ENCODE data around the gene NANOG. TPM values are rescaled to one million over a fixed set of nuclear protein-coding genes. Genes with fewer than 3 reads are reported as not detected.
"Not testable (repeated sequence)": the region's sequence is repeated elsewhere in the genome, so short reads cannot be mapped to it uniquely, and the experiment has no call there.

NANOG gene
- 0.82 TPM in 1 of 2 replicates, not detected in the other for total RNA-seq

GRCh38 chr12:7788884-7789528, at the start of gene NANOG:
Gene NANOG (plus strand): TSS chr12:7789402. CDS start chr12:7789615, 213 bp downstream.
- not testable (repeated sequence) for DNase-seq (ENCODE audit: extremely low read depth, low read depth, low spot score)

- DNase-seq (ENCODE audit: extremely low read depth, low read depth, low spot score), result no peak
These were observed 42.0 kb upstream of the NANOG start, which contains the start of gene CLEC4C for GRCh38 chr12:7747246-7747645. Gene CLEC4C (minus strand): TSS chr12:7747375. CDS start chr12:7747348, 27 bp downstream.

GRCh38 chr12:7748852-7749251, 40.4 kb upstream of the NANOG start:
- DNase-seq (ENCODE audit: extremely low read depth, low read depth, low spot score), result no peak

- no peak for DNase-seq (ENCODE audit: extremely low read depth, low read depth, low spot score)
These were observed 39.8 kb upstream of the NANOG start for GRCh38 chr12:7749442-7749841.

- DNase-seq (ENCODE audit: extremely low read depth, low read depth, low spot score), result no peak
These were observed 38.9 kb upstream of the NANOG start for GRCh38 chr12:7750350-7750749.

GRCh38 chr12:7751394-7751793, 37.8 kb upstream of the NANOG start:
- DNase-seq (ENCODE audit: extremely low read depth, low read depth, low spot score), result no peak

GRCh38 chr12:7751941-7752922, 37.0 kb upstream of the NANOG start:
- DNase-seq (ENCODE audit: extremely low read depth, low read depth, low spot score), result not testable (repeated sequence)

GRCh38 chr12:7755668-7756067, 33.5 kb upstream of the NANOG start:
- not testable (repeated sequence) for DNase-seq (ENCODE audit: extremely low read depth, low read depth, low spot score)

- DNase-seq (ENCODE audit: extremely low read depth, low read depth, low spot score), result no peak
These were observed 32.2 kb upstream of the NANOG start for GRCh38 chr12:7756993-7757392.

- no peak for DNase-seq (ENCODE audit: extremely low read depth, low read depth, low spot score)
These were observed 30.4 kb upstream of the NANOG start for GRCh38 chr12:7758766-7759140.

GRCh38 chr12:7769999-7770398, 19.2 kb upstream of the NANOG start:
- no peak for DNase-seq (ENCODE audit: extremely low read depth, low read depth, low spot score)

GRCh38 chr12:7781274-7781673, 7.9 kb upstream of the NANOG start:
- no peak for DNase-seq (ENCODE audit: extremely low read depth, low read depth, low spot score)

- no peak for DNase-seq (ENCODE audit: extremely low read depth, low read depth, low spot score)
These were observed 7.1 kb upstream of the NANOG start for GRCh38 chr12:7782055-7782454.

GRCh38 chr12:7783433-7783832, 5.8 kb upstream of the NANOG start:
- DNase-seq (ENCODE audit: extremely low read depth, low read depth, low spot score), result not testable (repeated sequence)

- no peak for DNase-seq (ENCODE audit: extremely low read depth, low read depth, low spot score)
These were observed 4.5 kb upstream of the NANOG start for GRCh38 chr12:7784701-7785100.

- no peak for DNase-seq (ENCODE audit: extremely low read depth, low read depth, low spot score)
These were observed 1.5 kb upstream of the NANOG start for GRCh38 chr12:7787574-7788293.

GRCh38 chr12:7788294-7788660, 925 bp upstream of the NANOG start:
- DNase-seq (ENCODE audit: extremely low read depth, low read depth, low spot score), result no peak

- DNase-seq (ENCODE audit: extremely low read depth, low read depth, low spot score), result no peak
These were observed 4.0 kb downstream of the NANOG start for GRCh38 chr12:7793211-7793610.

- not testable (repeated sequence) for DNase-seq (ENCODE audit: extremely low read depth, low read depth, low spot score)
These were observed 8.1 kb downstream of the NANOG start for GRCh38 chr12:7797269-7797668.

GRCh38 chr12:7797698-7798398, 8.6 kb downstream of the NANOG start:
- no peak for DNase-seq (ENCODE audit: extremely low read depth, low read depth, low spot score)

Data from glomerular endothelial cell (primary cell).